Esophagus muscularis mucosa (tissue), 4 donors: ENCODE results near the gene CDKL5. TPM values are rescaled to one million over a fixed set of nuclear protein-coding genes. Genes with fewer than 3 reads are reported as not detected.

Source experiments
- DNase-seq: peaks from one replicate; pipeline ENCODE4 v3.0.0-alpha.2; 2017; ENCODE audit errors: extremely low spot score
- H3K27ac ChIP-seq, 4 donors: fragments of 200-600 bp; sonication (generic); replicated peaks in 1 of 4; 1 replicate in 3 of 4; 2 replicates in 1 of 4; pipeline ENCODE4 v1.5.1; 2016 to 2019; ENCODE audit warnings: mild to moderate bottlenecking in 1 of 4
- H3K27me3 ChIP-seq, 4 donors: fragments of 200-600 bp; sonication (generic); one replicate each; pipeline versions ENCODE4 v1.5.1 to v1.6.0; 2016 to 2019
- H3K36me3 ChIP-seq, 4 donors: fragments of 200-600 bp; sonication (generic); one replicate each; pipeline ENCODE4 v1.5.1; 2016 to 2019
- H3K4me1 ChIP-seq, 4 donors: fragments of 200-600 bp; sonication (generic); one replicate each; pipeline ENCODE4 v1.5.1; 2016 to 2019
- H3K4me3 ChIP-seq, 4 donors: fragments of 200-600 bp; sonication (generic); 1 replicate in 2 of 4; 2 replicates in 2 of 4; pipeline ENCODE4 v1.5.1; 2016 to 2019; ENCODE audit warnings: mild to moderate bottlenecking in 4 of 4, moderate library complexity in 1 of 4
- H3K9me3 ChIP-seq, 4 donors: fragments of 200-600 bp; sonication (generic); 1 replicate in 3 of 4; 2 replicates in 1 of 4; pipeline ENCODE4 v1.5.1; 2016 to 2019
- EP300 ChIP-seq: sonication (generic); formaldehyde crosslinking; IDR thresholded peaks from one replicate; pipeline ENCODE4 v1.6.1; 2017; ENCODE audit warnings: antibody characterized with exemption
- POLR2A ChIP-seq: fragments of 450-650 bp; IDR thresholded peaks from one replicate; pipeline ENCODE4 v1.6.1; 2017; ENCODE audit warnings: antibody characterized with exemption, moderate library complexity, mild to moderate bottlenecking, low read depth
- POLR2AphosphoS5 ChIP-seq, 2 donors: sonication (generic); formaldehyde crosslinking; IDR thresholded peaks; one replicate each; pipeline ENCODE4 v1.6.1; 2017; ENCODE audit warnings: antibody characterized with exemption in 2 of 2
- WGBS: methylation state at CpG from one replicate; pipeline ENCODE4 v1.1.5; 2018; 5-methylcytosine and 5-hydroxymethylcytosine counted together
- intact Hi-C: fragments of 100-400 bp; cut with DNase I; formaldehyde crosslinking; loops from one replicate; pipeline ENCODE4 v1.15.1; 2023
- total RNA-seq, 4 donors: library from RNA; depleted of rRNA; stranded (reverse); fragments of >200 nt; gene quantifications; one replicate each; pipeline versions ENCODE4 v1.1.0 to v1.2.1, GENCODE V29; 2016
- TF ChIP-seq, protein P1 (sequence below), 3 experiments: fragments of 200-600 bp in 2 of 3; fragments of 450-650 bp in 1 of 3; sonication (generic) in 2 of 3; IDR thresholded peaks; one replicate each; pipeline ENCODE4 v1.5.1; 2017 to 2019; ENCODE audit warnings: antibody characterized with exemption in 3 of 3, mild to moderate bottlenecking in 2 of 3, moderate library complexity in 1 of 3

Gene CDKL5
- 1 to 10 TPM; 3.7 to 6.5 (median 4.6) TPM for total RNA-seq

DNA sequence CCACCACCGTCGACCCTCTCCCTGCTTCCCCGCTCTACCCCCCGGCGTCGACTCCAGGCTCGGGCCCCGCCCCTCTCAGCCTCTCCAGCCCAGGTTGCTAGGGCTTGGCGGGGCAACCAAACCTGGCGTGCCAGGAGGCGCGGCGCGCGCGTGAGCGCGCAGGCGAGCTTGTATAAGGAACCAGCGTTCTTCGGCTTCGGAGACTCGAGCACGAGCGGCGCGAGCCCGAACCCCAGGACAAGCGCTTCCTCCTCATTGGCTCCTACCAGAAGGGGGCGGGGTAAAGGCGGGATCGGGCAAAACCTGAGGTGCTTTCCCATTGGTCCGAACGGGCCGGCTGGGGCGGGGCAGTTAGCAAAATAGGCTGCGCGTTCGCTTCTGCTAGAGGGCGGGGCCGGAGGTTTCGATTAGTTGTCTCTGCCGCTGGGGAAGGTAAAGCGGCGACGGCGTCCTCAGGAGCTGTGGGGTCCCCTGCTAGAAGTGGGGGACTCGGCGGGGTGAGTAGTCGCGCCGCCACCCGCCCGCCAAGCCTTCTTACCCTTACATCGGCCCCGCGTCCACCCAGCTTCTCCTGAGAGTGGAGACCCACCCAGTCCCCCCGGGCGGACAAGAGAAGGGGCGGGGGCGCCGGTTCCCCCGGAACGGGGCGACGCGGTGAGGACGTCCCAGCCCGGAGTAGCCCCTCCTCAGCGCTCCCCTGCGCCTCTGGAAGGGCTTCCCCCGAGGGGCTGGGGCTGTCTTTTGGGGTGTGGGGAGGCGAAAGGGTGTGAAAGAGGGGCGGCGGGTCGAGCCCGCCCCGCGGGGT, at the start of gene CDKL5:
CDKL5 (plus strand) TSS at position 410 of the 805 bp plus-strand sequence. CDS start 81,489 bp downstream, outside the sequence.
- Histone ChIP-seq H3K4me1 (peaks cover 0 to 19% (median 9%) of the 10 kb centered on the region in 4 donors), H3K4me3 (peak within 1 kb of the TSS; percentile 72 to 80 (median 74)), H3K36me3 (no peaks in the 10 kb centered on the region), H3K9me3 (no peaks in the 10 kb centered on the region), H3K27me3 (peaks cover 0 to 3% (median 0%) of the 10 kb centered on the region in 4 donors), H3K27ac (peak within 1 kb of the TSS; percentile 76 to 82 (median 80))
- 17% methylated on average over 21 of the region's 79 CpGs for WGBS
- intact Hi-C loops, result loop anchor here (10.0 kb wide), 2 partner anchors 249 to 469 kb away; partner anchors contain the start of gene RS1
- TF ChIP-seq POLR2A, result no peak
- peak; percentile 79 to 85 for TF ChIP-seq POLR2AphosphoS5 (IDR thresholded peaks at IDR 0.05)
- TF ChIP-seq, protein P1, sequence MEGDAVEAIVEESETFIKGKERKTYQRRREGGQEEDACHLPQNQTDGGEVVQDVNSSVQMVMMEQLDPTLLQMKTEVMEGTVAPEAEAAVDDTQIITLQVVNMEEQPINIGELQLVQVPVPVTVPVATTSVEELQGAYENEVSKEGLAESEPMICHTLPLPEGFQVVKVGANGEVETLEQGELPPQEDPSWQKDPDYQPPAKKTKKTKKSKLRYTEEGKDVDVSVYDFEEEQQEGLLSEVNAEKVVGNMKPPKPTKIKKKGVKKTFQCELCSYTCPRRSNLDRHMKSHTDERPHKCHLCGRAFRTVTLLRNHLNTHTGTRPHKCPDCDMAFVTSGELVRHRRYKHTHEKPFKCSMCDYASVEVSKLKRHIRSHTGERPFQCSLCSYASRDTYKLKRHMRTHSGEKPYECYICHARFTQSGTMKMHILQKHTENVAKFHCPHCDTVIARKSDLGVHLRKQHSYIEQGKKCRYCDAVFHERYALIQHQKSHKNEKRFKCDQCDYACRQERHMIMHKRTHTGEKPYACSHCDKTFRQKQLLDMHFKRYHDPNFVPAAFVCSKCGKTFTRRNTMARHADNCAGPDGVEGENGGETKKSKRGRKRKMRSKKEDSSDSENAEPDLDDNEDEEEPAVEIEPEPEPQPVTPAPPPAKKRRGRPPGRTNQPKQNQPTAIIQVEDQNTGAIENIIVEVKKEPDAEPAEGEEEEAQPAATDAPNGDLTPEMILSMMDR (IDR thresholded peaks at IDR 0.05), result no peak
- TF ChIP-seq EP300, result no peak
- DNase-seq, result peak; percentile 98

- no peaks in the 10 kb centered on the region for H3K36me3 ChIP-seq
- peaks cover 0 to 8% (median 0%) of the 10 kb centered on the region in 4 donors for H3K9me3 ChIP-seq
- TF ChIP-seq, protein P1 (IDR thresholded peaks at IDR 0.05), result peak; percentile 28 to 46 (median 30)
- no peak for TF ChIP-seq POLR2AphosphoS5 (IDR thresholded peaks at IDR 0.05)
- H3K4me3 ChIP-seq, result no peak overlapping the region
- H3K27me3 ChIP-seq, result no peaks in the 10 kb centered on the region
- intact Hi-C loops, result no loop called here
- 35% methylated on average over 6 of the region's 6 CpGs for WGBS
- no peak for DNase-seq
- no peaks in the 10 kb centered on the region for H3K4me1 ChIP-seq
- H3K27ac ChIP-seq, result no peak overlapping the region
These were observed 47.6 kb upstream of the CDKL5 start for GRCh38 chrX:18377796-18378195.

GRCh38 chrX:18389966-18390365, 35.4 kb upstream of the CDKL5 start:
- TF ChIP-seq EP300 (no peak), POLR2A (no peak), POLR2AphosphoS5 (IDR thresholded peaks at IDR 0.05) (no peak)
- TF ChIP-seq, protein P1 (IDR thresholded peaks at IDR 0.05), result no peak
- no peak for DNase-seq
- intact Hi-C loops, result loop anchor here (5.0 kb wide), 2 partner anchors 507 to 942 kb away; no protein-coding TSS in a partner anchor
- H3K27ac ChIP-seq, result no peak overlapping the region
- no peaks in the 10 kb centered on the region for H3K9me3 ChIP-seq
- H3K4me1 ChIP-seq, result no peaks in the 10 kb centered on the region
- no peaks in the 10 kb centered on the region for H3K27me3 ChIP-seq
- no peak overlapping the region for H3K4me3 ChIP-seq
- no peaks in the 10 kb centered on the region for H3K36me3 ChIP-seq
- 78% methylated on average over 3 of the region's 3 CpGs for WGBS

- Histone ChIP-seq H3K4me3 (no peak overlapping the region), H3K36me3 (no peaks in the 10 kb centered on the region), H3K27ac (no peak overlapping the region), H3K27me3 (no peaks in the 10 kb centered on the region), H3K4me1 (no peaks in the 10 kb centered on the region), H3K9me3 (no peaks in the 10 kb centered on the region)
- TF ChIP-seq POLR2AphosphoS5 (IDR thresholded peaks at IDR 0.05), result no peak
- TF ChIP-seq, protein P1 (IDR thresholded peaks at IDR 0.05), result peak; percentile 66 to 88 (median 76)
- no peak for DNase-seq
- intact Hi-C loops, result loop anchor here (5.0 kb wide), 2 partner anchors 506 to 941 kb away; no protein-coding TSS in a partner anchor
- WGBS, result 19% methylated on average over 9 of the region's 9 CpGs
These were observed 34.4 kb upstream of the CDKL5 start for GRCh38 chrX:18390941-18391538.
